ENCODE data around the gene ABCC4.

ABCC4 gene

DNA sequence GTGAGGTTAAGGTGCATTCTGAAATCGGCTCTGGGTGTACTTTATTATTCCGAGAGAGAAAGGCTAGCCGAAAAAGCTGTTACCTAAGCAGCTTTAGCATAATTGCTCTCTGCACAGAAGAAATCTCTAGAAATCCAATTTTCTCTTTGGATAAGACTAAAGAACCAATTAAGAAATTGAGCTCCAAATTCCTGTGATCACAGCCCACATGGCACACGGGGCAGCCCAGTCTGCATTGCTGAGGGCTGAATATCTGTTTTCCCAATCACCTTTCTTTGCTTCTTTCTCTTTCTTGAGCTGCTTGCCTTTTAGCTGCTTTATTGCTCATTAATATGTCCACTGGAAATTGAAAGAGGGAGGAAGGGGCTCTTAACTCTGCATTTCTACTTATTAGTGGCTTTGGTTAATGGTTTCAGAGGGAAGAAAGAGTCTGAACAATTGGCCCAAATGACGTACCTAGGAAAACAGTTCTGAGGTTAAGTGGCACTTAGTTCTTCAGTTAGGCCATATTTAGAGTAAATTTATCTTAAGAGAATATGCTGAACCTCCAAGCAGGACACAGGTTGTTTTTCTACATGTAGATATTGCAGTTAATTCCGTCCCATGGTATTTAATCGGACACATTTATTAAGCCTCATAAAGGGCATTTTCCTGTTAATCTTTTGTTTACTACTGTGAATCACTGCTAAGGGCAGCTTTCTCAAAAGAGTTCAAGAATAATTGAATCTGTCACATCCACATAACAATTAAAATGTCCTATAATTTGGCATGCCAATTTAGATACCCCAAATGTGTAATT, 265.7 kb downstream of the ABCC4 start:
- DNase-seq = no peak

DNA sequence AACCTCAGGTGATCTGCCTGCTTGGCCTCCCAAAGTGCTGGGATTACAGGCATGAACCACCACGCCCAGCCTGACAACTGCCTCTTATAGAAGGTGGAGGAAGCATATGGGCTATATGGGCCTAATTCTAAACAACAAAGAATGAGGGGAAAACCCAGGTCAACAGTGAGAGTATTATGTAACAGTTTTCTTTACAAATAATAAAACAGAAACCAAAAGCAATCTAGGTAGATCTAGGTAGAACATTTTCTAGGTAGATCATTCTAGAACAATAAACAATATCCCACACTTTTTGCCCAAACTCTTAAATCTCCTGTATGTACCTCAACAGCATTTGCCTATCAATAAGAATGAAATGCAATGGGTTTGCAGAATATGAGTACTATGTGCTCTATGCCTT, 267.4 kb downstream of the ABCC4 start:
- no peak for DNase-seq

DNA sequence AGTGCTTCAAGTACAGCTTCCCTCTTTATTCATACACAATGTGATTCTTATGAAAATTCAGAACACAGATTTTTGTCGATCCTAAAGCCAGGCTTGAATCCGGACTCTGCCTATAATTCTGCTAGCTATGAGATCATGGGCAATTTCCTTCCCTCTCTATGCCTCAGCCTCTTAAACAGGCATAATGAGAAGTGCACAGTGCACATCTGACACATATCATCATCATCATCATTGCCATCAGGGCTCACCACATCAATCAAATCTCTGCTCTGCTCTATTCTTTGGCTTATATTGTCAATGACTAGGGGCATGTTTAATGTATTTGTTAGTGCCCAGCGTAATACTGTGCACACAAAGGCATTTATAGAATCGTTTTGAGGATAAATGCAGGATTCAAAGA, 269.1 kb downstream of the ABCC4 start:
- no peak for DNase-seq

DNA sequence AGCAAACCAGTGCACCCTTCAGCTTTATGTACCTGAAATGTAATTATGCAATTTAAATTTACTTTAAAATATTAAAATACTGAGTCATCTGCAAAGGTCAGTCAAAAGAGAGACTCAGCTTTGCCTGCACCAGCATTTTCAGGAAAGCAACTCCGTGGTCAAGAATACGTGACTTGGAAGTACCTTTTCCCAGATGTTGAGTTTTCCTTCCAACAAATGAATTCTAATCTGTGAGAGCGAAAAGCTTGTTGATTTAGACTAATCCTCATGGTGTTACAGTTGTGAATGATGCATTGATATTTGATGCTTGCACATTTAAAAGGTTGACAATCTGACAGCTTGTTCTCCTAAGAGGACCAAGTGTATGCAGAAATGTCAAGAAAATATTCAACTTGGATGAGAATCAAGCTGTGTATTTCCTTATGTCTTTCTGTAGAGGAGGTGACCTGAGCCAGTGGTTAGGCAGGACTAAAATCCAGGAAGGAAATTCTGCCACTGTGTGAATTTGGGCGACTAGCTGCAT, 270.4 kb downstream of the ABCC4 start:
- DNase-seq = no peak

DNA sequence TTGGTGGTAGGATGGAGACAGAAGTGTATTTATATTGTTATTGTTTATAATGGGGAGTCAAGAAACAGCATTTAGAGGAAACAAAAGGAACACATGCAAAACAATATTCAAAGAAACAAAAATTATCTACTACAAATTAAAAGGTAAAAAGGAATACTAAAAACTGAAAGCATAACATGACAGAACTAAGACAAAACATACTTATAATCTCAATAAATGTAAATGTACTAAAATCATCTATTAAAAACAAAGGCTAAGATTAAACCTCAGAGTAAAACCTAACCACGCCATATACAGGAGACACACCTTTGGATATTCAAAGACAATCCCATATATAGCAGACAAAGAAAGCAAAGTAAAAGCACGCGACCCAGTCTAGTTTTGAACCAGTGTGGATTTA, 273.6 kb downstream of the ABCC4 start:
- DNase-seq = no peak

DNA sequence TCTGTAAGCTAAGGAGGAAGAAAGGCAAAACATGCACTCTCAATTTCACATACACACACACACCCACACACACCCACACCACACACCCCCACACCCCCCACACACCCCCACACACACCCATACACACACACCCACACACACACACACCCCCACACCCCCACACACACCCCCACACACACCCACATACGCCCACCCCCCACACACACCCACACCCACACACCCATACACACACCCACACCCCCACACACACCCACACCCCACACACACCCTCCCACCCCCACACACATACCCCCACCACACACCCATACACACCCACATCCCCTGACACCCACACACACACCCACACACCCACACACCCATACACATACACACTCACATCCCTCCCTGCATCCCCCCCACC, 276.1 kb downstream of the ABCC4 start:
- no peak for DNase-seq

DNA sequence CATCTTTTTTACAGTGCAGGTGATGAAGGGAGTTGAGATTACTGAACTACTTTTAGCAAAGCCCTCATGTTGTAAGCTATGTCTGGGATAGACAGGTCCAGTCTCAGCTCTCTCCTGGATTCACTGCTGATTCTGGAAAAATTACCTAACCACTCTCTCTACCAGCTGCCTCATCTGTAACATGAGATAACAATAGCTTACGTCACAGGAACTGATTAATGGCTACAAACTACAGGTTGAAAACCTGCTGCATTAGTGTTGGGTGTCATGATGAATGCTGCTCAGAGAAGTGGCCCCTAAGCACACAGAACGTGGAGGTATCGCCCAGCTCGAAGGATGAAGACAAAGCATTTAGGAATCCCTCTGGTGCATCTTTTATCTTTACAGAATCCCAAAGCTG, 277.8 kb downstream of the ABCC4 start:
- DNase-seq = no peak

DNA sequence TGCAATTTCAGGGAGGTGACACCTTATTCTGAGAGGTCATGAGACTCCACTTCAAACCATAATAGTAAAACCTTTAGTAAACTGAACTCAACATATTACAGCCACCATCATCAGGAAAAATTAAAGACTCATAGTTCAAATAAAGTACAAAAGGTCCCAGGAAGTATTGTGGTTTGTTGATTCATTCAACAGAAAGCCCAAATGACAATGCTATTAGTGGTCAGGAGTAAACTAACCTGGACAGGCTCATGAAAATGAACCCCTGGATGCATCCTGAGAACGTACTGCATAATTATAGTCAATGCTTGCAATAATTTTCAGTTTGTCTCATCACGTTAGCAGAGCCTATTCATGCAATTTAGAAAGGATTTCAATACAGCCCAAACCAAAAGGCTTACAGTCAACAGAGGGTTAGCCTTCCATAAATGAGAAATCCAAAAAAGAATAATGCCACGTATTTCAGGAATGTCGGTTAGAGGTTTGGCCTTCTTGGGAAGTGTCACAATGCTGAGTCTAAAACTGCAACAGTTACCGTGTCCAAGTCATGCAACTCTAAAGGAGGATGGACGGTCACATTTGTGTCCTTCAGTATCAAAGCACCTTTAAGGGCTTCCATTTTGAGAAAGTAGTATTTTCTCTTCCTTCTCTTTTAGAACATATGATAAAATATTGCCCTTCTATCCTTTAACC, 280.8 kb downstream of the ABCC4 start:
- DNase-seq = no peak

DNA sequence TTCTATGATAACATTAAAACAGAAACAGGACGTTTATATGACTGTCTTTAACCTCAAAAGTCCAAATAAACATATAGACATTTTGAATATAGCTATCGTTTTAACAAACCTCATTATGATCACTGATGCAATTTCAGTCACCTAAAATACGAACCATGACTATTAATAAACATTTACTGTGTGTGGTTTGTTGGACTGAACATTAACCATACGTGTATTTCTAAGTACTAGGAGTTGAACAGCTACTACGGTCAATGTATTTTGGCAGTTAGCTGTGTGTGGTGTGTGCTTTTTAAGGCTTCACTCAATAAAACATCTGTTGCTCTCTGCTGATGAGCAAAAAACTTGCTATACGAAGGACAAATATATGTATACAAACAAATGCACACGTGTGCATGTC, 281.4 kb downstream of the ABCC4 start:
- DNase-seq = no peak

DNA sequence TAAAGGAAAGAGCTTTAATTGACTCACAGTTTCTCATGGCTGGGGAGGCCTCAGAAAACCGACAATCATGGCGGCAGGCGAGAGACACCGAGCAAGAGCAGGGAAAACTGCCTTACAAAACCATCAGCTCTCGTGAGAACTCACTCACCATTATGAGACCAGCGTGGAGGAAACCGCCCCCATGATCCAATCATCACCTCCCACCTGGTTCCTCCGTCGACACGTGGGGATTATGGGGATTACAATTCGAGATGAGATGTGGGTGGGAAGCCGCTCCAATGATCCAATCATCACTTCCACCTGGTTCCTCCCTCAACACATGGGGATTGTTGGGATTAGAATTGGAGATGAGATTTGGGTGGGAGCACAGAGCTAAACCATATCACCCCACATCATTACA, 293.9 kb downstream of the ABCC4 start:
- DNase-seq = no peak

DNA sequence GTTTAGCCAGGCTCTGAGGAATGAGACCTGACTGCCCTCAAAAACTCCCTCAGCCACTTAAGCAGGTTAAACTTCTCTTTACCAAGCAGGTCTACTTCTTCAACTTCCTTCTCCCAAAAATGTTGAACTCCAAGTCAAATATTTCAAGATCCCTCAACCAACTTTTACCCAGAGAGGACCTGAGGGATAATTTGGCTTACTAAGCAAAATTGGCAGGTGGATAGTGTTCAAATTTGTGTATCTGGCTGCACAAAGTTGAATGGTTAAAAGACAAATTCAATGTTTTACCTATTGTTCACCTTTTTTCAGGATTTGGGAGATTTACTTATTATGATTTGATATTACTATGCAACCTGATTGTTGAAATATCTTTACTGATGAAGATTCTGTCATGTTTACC, 296.0 kb downstream of the ABCC4 start:
- no peak for DNase-seq

DNA sequence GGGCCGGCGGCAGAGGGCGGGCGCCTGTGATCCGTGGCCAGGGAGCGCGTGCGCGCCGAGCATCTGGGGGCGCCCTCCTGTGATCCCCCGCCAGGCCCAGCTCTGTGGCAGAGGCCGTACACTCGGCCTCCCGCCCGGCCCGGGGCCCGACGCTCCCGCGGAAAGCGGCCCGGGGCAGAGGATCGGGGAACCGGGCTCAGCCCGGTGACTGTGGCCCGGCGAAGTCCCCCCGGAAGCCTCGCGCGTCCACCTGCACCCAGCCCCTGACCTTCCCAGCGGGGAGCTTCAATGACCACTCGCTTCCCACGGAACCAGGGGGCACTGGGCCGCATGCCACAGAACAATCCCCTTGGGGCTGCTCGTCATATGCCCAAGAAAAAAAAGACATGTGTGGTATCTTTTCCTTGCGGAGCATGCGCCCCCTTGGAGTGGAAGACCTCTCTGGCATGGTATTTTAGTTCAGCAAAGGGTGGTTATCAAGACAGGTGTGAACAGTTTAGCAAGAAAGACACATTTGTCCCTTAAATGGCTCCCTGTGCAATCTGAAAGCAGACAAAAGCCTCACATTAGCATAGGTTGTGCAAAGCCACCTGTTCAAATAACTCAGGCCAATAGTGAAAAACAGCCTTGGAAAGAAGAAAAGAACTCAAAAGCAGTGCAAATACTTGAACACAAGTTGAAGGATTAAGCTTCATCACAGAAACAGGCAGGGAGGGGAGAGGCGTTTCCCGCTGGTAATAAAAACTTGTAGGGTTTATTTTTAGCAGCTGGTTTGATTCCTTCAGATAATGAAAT, 298.0 kb downstream of the ABCC4 start:
- no peak for DNase-seq

DNA sequence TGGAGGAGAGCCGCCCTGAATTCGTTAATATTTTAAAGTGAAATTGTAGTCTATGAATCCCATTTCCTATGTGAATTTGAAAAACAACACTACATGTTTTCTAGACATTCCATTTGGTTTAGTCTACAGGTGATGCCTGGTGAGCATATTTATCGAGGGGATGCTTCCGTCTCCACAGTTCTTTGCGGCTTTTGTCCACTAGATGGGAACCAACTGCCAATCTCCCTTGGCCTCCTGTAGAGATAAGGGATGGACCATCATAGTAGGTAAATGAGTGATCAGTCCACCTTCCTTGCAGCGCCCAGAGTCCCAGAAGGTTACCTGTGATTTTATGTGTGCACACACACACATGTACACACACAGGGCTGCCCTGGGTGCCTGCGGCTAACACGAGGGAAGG, 299.1 kb downstream of the ABCC4 start:
- no peak for DNase-seq

DNA sequence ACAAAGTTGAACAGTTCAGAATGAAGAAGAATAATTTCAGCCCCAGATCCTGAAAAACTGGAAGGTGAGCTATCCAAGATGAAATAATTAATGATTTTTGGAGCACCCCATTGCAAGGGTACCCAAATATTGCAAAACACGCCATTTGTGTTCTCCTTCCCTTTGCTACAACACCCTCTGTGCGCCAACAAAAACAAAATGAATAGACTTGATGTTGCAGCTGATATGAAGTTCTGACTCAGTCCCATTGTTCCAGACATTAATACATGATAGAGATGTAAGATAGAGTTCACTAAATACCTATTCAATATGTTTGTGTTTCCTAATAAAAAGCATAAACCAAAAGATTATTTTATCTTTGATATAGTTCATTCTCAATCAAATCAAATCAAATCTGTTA, 301.4 kb downstream of the ABCC4 start:
- DNase-seq = no peak

DNA sequence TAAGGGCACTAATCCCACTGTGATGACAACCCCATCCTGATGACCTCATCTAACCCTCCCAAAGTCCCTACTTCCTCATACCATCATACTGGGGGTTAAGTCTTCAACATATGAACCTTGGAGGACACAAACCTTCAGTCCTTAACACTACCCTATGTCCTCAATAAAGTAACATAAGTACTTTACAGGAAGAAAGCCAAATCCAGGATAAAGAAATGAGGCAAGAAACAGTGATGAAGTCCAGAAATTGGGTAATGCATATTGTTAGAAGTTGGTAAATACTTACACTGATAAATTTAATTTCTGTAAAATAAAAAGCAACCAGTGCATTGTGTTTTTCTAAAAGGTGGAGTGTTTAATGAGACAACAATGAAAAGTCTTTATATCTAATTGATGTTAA, 304.1 kb downstream of the ABCC4 start:
- DNase-seq = no peak

DNA sequence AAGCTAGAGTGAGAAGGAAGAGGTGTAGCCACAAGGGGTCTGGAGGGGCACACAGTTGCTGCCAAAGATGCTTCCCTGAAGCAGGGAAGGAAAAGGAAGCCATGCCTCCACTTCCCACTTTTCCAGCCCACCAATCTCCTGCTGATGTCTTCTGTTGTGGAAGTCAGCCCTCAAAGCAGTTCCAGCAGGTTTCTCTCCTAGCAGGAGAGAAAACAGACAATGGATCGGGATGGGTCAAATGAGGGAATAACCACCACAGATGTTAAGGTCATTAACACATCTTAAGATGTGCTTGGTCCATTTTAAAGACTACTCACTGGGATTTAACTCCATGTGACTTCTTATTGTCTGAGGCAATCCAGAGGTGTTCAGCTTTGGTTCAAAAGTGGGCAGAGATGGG, 304.8 kb downstream of the ABCC4 start:
- DNase-seq = no peak

DNA sequence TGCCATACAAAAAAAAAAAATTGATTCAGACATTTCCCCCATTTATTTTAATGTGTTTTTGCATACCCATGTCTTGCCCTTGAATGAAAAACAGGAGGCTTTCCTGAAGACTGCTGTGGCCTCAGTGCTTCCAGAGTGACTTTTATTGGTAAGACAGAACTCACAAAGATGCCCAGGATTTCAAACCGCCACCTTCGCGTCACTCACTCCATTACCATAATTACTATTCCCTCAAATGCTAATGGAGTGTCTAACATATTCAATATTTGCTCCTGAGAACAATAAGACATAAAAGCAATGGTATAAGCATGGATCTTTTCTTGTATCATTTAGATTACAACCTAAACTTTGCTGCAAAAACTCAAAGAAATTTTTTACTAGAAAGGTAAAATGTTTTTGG, 306.7 kb downstream of the ABCC4 start:
- DNase-seq = no peak

DNA sequence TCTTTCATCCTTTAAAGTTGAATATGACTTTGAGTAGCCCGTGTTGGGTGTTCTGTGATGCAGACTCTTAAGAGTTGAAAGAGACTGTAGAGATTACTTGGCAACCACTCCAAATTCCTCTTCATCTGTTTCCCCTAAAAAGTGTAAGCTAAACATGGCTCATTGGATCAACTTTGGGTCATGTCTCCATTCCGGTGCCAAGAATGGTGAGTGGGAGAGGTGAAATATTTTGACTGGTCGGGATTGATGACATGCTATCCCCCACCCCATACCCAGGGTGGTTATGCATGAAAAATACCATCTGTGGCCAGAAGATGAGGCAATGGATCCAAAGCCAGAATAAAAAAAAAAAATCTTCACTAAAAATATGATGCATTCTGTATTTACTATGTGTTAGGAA, 307.6 kb downstream of the ABCC4 start:
- DNase-seq = no peak

DNA sequence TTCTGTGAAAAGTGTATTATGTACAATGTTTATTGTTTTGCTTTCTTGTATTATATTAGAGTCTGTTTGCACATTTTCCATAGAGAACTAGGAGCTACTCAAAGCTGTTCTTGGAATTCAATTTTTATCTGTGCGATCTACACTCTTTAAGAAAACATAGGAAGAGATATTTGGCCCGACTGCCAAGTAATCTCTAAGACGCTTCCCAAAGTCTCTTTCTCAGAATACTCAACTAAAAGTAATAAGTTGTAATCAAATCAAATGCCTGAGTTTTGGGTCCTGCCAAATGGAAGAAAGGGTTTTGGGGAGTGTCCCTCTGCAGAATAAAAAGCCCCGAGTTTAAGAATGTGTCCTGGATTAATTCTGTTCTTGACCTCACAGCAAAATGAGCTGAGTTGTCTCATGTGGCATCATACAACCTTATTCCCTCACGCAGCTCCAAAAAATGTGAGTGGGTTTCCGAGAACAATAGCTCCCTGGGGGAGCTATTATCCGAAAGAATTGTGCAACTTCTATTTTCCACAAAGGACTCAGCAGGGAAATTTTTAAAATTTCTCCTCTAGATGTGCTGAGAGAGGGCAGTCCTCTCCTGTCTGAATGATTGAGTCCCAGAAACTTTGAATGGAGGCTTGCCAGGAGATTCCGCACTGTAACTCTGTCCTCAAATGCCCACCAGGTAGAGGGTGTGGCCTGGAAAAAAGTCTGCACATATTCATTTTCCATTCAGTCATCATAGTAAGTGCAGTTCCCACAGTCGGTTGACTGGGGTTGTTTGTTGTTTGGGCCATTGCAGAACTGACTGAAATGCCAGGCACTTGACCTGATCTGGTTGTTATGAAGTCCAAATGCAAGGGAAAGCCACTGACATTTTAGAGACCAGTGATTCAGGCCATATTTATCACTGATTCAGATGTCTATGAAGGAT, 309.0 kb downstream of the ABCC4 start:
- no peak for DNase-seq

DNA sequence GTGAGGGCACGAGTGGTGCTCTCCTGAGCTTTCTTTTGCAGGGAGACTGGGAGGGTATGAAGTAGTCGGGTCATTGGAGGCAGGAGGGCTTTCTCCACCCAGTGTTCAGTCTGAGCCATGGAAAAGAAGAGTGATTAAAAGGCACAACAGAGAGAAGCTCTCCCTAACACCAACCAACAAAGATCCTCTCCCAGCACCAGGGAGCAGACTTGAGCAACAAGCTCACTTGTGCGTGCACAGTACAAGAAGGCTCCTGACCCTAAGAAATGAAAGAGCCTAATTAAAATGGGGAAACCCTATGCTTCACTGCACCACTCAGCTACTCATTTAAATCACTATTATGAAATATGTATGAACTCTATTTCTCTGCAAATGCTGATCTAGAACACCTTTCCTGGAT, 312.6 kb downstream of the ABCC4 start:
- no peak for DNase-seq

DNA sequence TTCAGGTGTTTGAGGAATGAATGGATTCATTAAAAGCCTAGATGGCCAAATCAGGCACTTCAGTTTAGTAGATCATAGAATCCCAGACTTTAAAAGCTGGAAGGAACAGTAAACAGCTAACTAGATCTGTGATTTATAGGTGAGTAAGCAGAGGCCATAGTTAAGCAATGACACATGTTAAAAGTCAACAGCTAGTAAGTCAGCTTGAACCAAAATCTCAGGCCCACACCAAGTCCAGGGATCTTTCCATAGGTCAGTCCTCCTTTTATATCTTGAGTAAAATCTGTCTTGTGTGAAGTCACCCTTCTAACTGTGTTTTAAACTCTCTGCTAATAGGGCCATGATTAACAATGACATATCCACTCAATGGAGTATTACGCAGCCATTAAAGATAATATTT, 313.4 kb downstream of the ABCC4 start:
- DNase-seq = no peak

DNA sequence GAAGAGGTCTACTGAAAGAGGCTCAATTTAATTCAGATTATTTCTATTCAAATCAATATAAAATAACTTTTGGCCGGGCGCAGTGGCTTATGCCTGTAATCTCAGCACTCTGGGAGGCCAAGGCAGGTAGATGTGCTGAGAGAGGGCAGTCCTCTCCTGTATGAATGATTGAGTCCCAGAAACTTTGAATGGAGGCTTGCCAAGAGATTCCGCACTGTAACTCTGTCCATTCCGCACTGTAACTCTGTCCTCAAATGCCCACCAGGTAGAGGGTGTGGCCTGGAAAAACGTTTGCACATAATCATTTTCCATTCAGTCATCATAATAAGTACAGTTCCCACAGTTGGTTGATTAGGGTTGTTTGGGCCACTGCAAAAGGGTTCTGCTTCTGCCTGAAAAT, 314.2 kb downstream of the ABCC4 start:
- no peak for DNase-seq

DNA sequence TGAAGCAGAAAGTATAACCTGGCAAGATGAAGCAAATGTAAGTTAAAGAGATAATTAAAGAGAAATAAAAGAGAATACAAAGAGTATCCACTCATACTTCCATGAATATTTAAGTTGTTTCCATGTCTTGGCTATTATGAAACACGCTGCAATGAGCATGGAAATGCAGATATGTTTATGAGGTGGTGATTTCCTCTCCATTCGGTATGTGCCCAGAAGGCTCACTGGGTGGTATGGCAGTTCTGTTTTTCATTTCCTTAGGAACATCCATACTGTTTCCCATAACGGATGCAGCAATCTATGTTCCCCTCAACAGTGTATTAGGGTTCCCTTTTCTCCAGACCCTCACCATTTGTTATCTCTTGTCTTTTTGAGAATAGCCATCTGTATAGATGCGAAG, 316.3 kb downstream of the ABCC4 start:
- DNase-seq = no peak

Measured in stimulated activated naive CD4-positive, alpha-beta T cell treated with Interleukin-2 at 50 U/mL for 16 hours (primary cell).